HG02571 (cell line): ENCODE measurements around the gene AP3D1.
"Not testable (repeated sequence)": the region's sequence is repeated elsewhere in the genome, so short reads cannot be mapped to it uniquely, and the experiment has no call there.

ENCODE experiments used
- ATAC-seq: cut with Tn5 transposase; IDR thresholded peaks from one replicate; pipeline ENCODE4 v1.9.1; 2021; ENCODE audit warnings: mild to moderate bottlenecking, moderate library complexity; ENCODE audit not compliant: unreplicated experiment

Gene AP3D1

DNA sequence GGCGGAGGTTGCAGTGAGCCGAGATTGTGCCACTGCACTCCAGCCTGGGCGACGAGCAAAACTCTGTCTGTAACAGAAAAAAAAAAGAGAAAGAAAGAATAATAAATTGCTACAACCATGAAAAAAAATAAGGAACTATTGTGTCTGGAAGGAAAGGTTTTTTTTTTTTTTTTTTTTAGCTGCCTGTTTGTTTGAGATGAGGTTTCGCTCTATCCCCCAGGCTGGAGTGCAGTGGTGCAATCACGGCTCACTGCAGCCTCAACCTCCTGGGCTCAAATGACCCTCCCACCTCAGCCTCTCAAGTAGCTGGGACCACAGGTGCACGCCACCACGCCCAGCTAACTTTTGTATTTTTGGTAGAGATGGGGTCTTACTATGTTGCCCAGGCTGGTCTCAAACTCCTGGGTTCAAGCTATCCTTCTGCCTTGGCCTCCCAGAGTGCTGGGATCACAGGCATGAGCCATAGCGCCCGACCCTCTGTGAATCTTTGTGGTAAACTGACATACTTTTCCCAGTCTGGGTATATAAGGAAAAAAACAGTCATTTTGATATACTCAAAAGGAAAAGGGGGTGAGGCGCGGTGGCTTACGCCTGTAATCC lies 59.3 kb downstream of the AP3D1 start:
- not testable (repeated sequence) for ATAC-seq

DNA sequence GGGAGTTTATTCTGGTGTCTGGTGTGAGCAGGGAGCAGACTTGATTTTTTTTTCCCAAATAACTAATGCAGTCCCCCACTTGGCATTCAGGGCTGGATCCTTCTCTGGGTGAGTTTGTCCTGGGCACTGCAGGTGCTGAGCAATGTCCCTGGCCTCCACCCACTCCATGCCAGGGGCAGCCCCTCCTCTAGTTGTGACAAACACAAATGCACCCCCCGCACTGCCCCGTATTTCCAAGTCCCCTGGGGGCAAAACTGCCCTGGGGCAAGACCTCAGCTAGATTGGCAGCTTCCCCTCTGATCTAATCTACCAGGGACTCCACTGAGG lies 61.7 kb downstream of the AP3D1 start:
- ATAC-seq: no peak

DNA sequence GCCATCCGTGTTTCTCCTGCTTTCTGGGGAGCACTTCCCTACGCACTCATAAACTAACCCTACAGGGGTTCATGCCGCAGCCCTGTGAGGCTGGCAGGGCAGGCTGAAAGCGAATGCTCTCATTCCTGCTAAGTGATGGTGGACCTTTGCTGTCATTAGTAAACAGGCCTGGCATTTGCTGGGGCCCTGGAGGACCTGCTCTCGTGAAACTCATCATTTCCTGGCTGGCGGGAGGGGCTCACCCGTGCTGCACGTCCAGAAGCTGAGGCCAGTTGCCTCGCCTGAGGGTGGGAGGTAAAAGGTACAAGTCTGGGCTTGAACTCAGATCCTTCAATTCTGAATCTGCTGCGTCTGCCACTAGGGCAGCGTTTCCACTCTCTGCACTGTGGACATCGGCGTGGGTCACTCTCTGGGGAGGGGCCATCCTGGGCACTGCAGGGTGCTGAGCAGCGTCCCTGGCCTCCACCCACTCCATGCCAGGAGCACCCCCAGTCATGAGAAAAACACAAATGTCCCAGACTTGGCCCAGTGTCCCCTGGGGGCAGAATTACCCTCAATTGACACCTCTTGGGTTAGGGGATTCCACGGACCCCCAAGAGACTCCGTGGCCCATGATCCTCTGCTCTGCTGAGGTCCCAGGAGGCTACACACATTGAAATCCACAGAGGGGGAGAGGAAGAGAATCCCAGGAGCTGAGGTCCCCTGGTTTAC lies 62.2 kb downstream of the AP3D1 start:
- no peak for ATAC-seq

DNA sequence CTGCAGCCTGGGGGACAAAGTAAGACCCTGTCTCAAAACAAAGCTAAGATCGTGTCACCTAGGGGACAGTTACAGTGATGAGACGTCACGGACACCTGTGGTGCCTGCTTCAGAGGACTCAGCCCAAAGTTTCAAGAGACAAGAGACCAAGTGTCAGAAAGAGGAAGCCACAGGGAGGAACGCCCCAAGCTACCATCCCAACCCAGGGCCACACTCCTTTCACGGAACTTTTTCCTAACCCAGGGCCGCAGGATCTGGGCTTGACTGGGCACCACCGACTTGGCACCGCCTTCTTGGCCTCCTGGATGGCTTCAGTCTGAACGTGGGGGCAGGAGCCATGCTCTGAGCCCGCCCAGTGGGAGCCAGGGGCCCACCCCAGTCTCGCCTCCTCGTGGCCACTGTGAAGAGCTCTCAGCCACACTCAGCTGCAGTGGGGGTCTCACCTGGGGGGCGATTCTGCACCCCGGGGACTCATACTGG lies 63.7 kb downstream of the AP3D1 start:
- ATAC-seq: no peak

DNA sequence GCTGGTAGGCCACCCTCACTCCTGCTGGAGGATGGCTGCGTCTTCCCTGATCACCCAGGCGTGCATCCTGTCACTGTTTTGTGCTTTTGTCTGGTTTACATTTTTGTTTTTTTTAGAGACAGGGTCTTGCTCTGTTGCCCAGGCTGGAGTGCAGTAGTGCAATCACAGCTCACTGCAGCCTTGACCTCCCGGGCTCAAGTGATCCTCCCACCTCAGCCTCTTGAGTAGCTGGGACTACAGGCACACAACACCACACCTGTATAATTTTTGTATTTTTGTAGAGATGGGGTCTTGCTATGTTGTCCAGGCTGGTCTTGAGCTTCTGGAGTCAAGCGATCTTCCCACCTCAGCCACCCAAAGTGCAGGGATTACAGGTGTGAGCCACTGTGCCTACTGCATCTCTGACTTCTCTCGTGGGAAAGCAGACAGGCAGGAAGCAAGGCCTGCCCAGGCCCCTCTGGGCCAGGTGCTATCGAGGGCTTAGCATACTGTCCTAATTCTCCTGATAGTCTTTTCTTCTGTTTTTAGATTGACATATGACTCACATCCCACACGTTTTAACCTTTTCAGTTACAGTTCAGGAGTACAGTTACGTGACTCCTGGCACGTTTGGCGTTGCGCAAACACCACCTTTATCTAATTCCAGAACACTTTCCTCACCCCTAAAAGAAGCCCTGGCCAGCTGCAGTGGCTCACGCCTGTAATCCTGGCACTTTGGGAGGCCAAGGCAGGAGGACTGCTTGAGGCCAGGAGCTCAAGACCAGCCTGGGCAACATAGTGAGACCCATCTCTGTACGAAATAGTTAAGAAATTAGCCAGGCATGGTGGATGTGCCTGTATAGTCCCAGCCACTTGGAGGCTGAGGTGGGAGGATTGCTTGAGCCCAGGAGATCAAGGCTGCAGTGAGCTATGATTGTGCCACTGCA lies 64.4 kb downstream of the AP3D1 start:
- not testable (repeated sequence) for ATAC-seq

DNA sequence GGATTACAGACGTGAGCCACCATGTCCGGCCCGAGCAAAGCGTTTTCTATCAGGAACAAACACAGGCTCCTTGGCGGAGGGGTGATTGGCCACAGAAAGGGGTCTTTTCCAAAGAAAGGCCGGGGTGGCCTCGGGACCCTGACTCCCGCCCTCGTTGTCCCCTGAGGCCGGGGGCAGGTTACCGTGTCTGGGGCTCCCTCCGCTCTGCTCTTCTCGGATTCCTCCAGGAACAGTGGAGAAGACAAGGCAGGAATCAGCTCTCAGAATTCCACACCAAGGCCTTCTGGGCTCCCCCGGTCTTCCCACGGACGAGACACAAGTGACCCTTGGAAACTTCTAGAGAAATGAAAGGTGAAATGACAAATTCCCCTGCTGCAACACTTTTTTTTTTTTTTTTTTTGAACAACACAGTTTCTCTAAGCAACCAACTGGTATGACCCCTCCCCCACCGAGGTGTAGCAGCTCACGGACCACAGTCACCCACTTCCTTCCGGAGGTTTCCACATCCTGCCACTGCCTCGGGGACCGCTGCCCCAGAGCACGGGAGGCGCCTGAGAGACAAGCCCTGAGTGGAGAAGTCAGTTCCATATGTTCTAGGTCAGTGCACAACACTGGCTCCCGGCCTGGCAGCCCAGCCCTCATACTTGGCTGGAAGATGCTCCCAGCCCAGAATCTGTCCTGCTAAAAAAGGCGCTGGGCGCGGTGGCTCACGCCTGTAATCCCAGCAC lies 66.2 kb downstream of the AP3D1 start:
- ATAC-seq: peak; percentile 31

DNA sequence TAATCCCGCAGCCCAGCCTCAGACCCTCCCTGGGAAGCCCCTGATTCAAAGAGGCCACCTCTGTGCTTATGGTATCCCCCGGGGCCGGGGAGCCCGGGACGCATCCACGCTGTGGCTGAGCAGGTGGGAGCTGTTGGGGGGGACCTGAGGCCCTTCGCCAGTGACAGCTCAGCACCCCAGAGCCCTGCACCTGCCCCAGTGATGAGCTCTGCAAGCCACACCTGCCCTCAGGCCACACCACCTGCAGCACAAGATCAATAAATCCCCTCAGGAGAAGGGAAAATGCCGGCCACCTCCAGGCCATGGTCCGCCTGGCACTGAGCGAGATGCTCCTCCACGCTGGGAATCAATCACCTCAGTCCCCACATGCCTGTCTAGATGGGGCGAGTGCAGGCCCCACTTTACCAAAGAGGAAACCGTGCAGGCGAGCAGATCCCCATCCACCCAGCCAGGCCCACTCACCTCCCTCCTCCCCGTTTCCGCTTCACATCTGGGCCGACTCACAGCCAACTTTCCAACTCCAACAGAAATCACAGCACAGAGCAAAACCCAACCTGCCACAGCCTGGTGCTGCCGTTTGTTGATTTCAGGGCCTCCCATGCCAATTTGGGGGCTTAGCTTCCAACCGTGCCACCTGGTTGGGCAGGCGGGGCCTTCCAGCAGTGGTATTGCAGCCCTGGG lies 68.1 kb downstream of the AP3D1 start:
- no peak for ATAC-seq

DNA sequence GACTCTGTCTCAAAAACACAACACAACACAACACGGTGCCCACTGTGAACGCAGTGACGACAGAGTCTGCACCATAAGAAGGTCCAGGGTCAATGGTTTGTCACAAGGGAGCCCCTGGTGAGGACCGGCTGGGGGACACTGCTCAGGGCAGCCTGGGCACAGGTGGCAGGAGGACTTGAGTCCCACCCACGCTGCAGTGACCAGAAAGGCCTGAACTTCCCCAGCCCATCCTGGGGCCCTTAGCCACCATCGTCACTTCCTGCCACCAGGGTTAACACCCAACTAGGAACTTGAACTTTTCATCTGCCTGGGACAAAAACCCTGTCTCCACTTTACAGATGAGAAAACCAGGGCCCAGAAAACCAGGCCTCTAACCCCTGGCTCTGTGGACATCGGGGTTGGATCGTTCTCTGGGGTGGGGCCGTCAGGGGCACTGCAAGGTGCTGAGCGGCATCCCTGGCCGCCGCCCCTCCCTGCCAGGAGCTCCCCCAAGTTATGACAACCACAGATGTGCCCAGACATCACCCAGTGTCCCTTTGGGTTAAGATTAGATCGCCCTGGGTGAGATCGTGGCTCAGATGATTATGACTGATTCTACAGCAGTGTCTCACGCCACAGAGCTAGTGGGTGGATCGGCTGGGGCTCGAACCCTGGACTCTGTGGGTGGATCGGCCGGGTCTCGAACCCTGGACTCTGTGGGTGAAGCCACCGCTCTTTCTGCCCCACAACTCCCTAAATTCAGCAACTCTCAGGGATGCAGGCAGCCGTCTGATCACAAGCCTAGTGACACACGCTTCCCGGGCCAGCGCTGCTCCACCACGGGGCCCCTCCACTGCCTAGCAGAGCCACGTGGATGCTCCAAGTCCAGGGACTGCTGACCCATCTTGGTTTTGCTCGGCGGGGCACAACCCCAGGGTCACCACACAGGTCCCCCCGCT lies 69.2 kb downstream of the AP3D1 start:
- no peak for ATAC-seq

DNA sequence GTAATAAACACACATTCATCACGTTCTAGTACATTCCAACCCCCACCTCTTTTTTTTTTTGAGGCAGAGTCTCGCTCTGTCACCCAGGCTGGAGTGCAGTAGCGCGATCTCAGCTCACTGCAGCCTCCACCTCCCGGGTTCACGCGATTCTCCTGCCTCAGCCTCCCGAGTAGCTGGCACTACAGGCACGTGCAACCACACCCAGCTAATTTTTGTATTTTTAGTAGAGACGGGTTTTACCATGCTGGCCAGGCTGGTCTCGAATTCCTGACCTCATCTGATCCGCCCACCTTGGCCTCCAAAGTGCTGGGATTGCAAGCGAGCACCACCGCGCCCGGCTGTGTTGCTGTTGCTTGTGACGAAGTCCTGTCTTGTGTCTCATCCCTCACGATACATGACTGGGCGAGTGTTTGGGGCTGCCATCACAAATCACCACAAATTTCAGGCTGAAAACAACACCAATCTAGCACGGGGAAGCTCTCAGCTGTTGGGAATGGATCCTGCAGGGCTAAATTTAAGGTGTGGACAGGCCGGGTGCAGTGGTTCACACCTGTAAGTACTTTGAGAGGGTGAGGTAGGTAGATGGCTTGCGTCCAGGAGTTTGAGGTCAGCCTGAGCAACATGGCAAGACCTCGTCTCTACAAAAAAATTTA lies 70.9 kb downstream of the AP3D1 start:
- ATAC-seq: no peak

DNA sequence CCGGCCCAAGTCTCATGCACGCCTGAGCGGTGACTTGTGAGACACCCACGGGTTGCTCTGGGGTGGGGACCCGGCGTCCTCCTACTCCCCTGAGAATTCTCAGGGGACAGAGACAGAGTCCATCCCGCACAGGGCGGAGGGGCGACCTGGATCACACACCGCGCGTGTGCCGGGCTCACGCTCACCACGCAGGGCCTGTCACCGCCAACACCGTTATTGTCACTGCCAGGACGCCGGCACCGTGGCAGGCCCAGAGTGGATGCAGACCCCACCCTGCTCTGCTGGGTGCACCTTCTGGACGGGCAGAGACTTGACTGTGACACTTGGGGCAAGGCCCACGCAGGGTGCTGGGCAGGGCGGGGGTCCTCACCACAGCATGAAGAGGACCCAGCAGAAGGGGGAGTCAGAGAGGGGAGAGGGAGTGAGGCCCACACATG lies 71.5 kb downstream of the AP3D1 start:
- ATAC-seq: no peak

DNA sequence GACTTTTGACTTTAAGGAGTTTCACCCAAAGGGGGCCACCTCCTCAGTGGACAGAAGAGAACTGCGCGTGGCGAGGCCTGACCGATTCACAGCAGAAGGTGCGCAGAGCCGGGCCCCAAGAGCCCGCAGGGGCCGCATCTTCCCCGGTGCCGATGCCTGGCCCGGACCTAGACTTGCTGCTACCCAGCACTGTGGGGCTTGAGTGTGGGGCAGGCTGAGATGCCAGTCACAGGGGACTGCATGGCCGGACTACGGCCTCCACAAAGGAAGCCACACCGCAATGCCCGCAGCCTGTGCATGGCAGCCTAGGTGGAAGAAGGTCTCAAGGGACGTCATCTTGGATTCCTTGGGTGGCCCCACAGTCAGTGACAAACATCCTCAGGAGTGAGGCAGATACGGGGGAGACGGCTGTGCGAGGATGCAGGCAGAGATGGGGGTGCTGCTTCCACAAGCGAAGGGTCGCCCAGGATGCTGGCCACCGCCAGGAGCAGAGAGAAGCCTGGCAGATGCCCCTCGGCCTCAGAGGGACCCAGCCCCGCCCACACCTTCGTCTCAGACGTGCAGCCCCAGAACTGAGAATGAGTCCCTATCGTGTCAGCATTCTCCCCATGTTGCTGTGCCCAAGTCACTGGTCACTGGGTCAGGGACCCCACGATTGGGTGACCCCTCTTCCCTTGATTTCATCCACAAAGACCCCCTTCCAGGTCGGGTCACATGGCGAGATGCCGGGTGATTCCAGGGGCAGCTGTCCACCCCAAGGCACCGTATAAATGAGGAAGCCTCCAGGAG lies 72.1 kb downstream of the AP3D1 start:
- ATAC-seq: no peak

DNA sequence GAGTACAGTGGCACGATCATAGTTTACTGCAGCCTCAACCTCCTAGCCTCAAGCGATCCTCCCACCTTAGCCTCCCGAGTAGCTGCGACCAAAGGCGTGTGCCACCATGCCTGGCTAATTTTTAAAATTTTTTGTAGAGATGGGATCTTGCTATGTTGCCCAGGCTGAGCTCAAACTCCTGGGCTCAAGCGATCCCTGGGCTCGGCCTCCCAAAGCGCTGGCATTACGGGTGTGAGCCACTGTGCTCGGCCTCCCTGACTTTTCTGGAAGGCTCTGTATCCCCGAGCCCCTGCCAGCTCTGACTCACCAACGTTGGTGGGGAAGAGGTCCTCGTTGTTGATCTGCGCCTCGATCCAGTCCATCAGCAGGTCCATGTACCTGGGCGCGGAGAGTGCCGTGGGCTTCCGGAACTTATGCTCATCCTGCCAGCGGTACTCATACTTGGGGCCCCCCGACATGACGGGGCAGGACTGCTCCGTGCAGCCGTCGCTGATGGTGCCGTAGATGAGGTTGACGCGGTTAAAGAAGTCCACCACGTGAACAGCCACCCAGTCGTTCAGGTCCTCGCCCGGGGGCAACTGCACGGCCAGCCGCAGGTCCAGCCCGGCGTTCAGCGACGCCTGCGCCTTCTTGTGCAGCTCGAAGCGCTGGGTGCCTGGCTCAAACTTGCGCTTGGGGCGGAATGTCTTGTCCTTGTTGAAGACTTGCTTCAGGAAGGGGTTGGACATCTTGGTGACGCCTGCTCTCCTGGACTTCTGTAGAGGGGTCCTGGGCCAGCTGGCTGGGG lies 73.3 kb downstream of the AP3D1 start:
- ATAC-seq: no peak

DNA sequence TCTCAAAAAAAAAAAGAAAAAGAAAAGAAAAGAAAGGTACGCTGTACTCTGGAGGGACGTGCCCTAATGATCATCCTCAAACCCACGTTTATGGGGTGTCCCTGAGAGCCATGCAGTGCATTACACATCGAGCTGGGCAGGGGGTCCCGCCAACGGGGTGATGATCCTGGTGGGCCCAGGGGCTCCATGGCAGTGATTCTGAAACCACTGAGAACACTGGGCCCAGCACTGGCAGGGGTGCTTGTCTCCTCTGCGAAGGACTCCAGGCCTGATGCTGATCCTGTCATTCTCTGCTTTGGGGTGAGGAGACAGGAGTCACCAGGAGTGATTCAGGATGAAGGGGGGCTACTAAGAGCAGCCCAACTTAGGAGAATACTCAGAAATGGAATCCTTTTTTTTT lies 74.0 kb downstream of the AP3D1 start:
- ATAC-seq: no peak

DNA sequence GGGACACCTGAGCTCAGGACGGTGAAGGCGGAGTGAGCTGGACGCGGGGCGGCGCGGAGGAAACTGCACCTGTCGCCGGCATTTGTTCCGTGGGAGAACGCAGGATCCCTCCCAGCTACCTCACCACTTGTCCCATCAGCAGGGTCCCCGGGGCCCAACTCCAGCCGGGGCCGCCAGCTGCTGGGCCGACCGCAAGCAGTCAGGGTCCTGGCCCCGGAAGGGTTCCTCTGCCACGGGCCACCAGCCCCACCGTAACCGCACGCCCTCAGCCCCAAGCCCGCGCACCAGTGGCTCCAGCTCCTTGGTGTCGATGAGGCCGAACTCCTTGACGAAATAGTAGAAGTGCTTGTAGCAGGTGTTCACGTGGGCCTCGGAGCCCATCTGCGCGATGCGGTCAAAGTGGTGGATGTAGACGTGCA lies 74.8 kb downstream of the AP3D1 start:
- ATAC-seq: no peak

DNA sequence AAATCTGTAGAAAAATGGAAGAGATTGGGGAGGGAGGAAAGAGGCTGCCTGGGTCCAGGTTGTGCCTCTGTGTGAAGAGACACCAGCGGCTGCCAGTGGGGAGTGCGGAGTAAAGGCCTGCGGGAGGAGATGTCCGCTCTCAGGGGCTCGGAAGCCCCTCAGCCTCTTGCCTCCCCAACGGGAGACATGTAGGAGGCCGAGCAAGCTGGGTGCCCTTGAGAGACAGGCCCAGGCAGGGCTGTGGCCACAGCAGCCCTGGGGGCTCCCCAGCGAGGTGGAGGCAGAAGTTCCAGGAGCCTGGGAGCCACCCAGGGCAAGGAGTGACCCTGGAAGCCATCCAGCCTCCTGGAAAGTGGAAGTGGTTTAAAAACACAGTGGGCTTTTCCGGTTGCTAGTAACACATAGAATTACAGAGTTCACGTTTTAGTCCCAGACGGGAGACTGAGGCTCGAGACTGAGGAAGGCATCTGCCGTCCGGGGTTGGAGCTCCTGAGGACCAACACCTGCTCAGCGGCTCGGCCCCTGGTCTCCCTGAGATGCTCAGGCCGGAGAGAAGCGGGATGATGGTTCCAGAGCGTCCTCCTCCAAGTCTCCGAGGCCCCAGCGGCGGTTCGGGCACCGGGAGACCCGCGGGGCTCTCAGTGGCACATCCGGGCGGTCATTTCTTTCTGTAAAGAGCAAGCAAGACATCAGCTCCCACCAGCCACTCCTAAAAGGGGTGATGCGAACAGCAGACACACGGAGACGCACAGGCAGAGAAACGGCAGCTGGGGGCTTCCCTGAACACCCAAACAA lies 78.4 kb downstream of the AP3D1 start:
- no peak for ATAC-seq

DNA sequence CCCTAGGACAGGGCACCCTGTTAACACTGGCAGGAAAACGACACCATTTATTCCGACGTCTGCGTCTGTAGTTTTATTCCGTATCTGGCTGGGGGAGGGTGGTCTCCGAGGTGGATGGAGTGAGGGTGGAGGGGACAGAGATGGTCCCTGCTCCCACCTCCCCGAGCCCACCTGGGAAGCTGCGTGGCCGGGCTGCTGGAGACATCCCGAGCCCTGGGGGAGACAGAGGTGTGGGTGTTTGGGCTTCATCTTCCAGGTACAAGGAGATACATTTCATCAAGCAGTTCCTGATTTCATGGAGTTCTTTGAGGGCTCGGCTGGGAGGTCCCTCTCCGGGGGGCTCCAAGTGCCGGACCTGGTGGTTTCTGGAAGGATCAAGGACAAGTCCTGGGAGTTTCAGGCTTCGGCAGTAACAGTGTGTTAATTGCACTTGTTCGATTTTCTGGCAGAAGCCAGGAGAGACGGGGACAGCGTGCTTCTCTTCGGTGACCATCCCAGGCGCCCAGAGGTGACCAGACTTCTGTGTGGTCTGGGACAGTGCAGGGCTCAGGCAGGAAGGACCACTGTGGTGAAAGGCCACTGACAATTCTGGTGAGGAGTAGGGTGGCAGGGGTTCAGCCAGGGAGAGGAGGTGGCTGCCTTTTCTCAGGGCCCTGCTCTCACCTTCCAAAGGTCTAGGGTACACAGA lies 80.2 kb downstream of the AP3D1 start:
- no peak for ATAC-seq
